ENCODE results near the gene SIX4.

DNA sequence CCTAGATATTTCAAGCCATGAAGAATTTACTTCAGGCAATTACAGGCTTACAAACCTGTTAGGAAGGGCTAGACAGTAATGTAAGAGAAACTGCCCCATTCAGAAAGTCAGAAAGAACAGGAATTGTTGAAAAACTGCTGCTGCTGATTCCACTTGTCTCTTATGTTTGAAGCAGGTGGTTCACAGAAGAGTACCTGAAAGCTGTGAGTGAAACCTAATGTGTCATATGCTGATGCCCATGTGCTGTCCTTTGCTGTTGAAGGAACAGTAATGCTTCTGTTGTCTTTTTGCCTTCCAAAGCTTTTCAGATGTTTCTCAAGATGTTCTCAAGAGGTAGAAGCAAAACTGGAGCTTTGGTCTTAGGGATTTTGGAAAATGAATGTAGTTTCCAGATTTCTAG is 49.4 kb upstream of the SIX4 start:
- TF ChIP-seq POLR2A (IDR thresholded peaks at IDR 0.05) = no peak
- TF ChIP-seq, protein P1, sequence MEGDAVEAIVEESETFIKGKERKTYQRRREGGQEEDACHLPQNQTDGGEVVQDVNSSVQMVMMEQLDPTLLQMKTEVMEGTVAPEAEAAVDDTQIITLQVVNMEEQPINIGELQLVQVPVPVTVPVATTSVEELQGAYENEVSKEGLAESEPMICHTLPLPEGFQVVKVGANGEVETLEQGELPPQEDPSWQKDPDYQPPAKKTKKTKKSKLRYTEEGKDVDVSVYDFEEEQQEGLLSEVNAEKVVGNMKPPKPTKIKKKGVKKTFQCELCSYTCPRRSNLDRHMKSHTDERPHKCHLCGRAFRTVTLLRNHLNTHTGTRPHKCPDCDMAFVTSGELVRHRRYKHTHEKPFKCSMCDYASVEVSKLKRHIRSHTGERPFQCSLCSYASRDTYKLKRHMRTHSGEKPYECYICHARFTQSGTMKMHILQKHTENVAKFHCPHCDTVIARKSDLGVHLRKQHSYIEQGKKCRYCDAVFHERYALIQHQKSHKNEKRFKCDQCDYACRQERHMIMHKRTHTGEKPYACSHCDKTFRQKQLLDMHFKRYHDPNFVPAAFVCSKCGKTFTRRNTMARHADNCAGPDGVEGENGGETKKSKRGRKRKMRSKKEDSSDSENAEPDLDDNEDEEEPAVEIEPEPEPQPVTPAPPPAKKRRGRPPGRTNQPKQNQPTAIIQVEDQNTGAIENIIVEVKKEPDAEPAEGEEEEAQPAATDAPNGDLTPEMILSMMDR (IDR thresholded peaks at IDR 0.05 in 8 of 11, conservative IDR thresholded peaks at IDR 0.05 in 3 of 11) = no peak
- TF ChIP-seq POLR2AphosphoS5 (IDR thresholded peaks at IDR 0.05) = no peak
